Activated CD8-positive, alpha-beta memory T cell treated with anti-CD3 and anti-CD28 coated beads, Interleukin-2, amount 50 U/mL, for 1 hour (primary cell): ENCODE measurements around the gene DCUN1D3.

Source experiments
- DNase-seq: peaks from one replicate; pipeline ENCODE4 v3.0.0-alpha.2; 2020; ENCODE audit errors: extremely low read depth

Gene DCUN1D3

DNA sequence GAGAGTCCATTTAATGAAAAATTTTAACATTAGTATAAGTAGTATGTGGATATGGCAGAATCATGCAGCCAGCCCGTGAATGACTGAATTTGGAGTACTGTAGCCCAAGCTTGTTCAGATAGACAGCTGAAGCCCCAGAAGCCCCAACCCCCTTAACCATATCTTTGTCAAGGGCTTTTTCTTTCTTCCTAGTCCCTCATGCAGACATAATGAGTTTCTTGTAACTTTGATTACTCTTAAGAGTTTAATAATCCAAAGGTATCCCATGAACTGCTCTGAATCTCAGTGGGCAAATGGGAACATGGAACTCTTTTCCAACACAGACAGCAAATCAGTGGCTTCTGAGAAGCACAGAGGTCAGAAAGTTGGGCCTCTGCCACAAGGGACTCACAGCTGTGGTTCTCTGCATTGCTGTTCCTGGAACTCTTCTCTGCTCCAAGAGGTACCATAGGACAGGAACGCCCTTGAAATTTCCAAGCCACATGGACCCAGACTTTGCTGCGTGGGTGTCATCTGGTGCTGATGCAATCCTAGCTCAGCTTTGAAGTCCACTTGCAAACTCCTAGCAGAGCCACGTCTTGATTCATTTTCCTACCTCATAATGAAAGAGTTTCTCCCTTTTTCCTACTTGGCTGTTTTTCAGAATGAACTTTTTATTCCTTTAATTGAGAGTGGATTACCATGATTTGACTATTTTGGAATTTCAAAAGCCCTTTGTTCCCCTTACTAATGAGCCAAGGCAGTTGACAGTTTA is 18.5 kb upstream of the DCUN1D3 start:
- no peak for DNase-seq

DNA sequence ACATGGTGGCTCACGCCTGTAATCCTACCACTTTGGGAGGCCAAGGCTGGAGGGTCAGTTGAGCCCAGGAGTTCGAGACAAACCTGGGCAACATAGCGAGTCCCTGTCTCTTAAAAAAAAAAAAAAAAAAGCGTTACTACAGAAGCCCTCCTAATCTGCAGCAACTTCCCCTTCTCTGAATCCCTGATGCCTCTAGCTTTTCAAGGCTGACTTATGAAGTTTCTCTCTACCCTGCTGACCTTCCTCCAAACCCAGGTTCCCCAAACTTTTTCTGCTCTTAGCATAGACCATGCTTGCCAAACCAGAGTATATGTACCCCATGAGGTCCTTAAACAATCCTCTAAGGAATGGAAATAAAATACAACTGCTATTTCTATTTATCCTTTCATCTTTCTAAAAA is 16.8 kb upstream of the DCUN1D3 start:
- no peak for DNase-seq

DNA sequence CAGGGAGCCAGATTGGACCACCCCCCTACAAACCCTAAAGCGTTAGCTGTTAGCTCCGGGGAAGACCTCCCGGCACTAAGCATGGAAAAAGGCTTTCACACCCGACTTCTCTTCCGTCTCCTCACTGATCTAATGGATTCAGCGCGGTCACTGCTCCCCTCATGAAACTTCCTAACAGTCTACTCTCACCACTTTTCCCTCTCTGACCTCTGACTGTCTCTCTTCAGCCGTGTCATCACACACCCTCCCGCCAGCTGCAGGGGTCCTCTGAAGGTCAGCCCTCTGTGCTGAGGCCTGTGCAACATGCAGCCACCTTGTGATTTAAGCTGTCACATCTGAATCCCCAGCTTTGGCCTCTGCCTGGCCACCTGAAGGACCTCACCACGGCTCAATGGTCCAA is 16.1 kb upstream of the DCUN1D3 start:
- no peak for DNase-seq

DNA sequence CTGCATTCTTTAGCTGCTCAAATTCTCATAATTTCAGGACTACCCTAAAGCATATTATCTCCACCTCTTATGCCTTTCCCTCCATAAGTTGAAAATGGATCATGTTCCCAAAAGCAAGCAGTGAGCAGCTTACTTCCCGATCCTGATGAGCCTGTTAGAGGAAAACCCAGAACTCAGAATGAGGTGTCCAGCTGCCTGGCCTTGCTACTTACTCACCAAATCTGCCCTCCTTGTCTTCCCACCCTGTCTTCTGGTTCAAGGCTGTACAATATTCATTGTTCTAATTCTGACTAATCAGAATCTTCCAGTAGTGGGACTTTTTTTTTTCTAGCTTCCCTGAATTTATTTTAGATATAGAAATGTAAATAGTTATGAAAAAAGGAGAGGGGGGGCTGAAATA is 11.2 kb upstream of the DCUN1D3 start:
- no peak for DNase-seq

DNA sequence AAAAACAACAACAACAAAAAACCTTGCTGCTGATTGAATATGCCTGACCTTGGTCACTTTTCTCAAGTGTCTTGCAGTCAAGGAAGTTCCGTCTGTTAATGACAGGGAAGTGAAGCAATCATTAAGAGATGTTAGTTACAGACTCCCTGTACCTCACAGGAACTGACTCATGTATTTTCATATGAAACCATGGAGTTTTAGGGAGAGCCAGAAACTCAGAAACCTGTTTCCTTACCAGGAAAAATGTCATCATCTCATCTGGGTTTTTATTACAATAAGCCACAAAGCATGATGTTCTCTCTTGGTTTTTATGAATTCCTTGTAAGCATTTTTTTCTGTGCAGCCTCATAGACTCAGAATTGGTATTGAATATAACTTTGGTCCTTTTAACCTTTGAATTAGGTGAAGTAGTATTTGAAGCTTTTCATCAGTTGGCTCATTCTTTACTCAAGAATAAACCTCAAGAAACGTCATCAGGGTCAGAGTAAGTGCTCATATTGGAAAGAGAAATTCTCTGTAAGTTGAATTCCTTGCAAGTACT is 10.7 kb upstream of the DCUN1D3 start:
- DNase-seq = no peak

DNA sequence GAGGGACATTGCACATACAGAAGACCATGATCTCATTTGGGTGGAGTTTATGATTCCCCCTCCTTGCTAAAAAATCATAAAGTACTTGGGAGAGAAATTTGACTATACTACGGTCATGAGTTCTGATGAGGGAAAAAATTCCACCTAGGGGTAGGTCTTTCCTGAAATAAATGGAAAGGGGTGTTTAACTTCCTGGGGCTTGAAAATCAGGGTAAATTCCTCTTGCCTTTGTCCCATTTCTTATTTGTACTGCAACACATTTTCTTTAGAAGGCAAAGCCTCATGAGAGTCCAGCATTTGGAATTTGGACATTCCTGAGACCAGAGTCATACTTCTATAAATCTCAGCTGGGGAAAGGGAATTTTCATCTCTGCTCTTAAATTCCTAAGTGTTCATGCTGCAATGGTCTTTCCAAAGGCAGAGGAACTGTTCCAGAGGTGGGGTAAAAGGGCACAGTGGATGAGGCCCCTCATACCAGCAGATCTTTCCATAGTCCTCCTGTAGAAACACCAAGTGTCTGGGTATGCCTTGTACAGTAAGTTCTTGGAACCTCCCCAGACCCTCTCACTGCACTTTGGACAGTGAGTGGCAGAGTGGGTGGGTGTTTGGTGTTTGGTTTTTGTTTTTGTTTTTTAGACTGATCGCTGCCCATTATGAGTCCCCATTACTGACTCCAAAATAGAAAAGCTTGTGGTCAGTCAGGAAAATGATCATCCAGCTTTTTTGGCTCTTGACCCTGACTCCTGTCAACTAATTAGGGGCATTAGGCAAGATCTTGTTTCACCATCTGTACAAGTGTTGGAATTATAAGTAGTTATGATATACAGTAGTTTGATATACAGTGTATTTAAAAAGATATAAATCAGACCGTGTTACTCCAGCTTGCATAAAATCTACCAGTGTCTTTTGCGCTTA is 6.4 kb upstream of the DCUN1D3 start:
- DNase-seq = no peak

DNA sequence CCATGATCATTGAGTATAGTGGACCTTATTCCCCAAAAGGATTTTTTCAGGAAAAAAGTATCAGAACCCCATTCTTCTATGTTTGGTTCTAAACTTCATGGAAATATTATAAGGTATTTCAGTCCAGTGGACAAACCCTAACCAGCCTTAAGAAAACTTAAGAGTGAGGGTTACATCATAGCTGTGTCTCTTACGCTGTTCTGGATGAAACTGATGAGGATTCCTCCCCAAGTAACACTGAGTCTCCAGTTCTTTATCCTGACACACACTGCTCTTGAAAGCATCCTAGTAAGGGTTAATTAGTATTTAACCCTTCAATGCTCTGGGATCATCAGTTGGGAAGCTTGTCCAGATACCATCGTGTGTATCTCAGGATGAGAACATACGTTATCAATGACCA is 5.4 kb upstream of the DCUN1D3 start:
- no peak for DNase-seq

DNA sequence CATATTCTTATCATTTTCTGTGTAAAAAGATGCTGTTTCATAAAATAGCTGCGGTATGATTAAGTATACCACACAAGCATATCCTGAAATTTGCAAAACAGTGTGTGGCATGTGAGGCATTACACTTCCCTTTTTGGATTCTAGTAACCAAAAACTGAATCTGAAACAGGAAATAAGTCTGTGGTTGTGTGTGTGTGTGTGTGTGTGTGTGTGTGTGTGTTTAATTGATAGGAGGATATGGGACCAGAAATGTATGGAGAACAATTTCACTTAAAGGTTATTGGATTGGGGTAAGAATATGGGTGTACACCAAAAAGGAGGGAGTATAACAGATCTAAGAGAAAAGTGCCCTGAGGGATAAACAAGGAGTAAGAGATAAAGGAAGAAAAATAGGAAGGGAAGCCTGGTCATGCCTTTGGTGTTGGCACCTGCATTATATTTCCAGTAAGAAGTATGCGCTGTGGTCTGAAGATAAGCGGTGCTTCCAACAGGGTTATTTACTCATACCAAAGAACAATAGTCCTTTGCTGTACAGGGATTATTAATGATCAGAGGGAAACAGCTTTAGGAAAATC is 4.4 kb upstream of the DCUN1D3 start:
- DNase-seq = no peak

DNA sequence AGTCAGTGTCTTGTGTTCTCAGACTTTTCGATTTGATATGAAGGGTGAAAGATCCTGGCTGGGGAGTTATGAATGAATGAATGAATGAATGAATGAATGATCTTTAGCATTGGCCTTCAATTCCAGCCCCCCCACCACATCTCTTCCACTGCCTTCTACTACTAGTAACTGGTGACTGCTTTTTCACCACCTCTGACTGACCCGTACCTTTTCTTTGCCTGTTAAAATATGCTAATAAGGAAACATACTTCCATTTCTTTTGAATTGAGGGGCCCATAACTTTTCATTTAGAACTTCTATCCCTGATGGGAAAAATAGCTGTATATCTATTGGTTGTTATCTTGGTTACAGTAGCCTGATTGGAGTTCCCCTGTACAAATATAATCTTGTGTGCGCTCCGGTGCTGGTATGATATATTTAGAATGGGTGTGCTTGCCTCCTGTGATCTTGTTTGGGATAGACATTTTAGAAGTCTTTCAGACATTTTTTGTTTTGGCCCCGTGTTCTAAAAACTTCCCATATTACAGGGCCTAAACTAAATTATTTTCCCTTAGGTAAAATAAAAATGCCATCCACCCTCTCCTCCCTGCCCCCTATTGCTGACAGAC is 3.8 kb upstream of the DCUN1D3 start:
- DNase-seq = no peak

DNA sequence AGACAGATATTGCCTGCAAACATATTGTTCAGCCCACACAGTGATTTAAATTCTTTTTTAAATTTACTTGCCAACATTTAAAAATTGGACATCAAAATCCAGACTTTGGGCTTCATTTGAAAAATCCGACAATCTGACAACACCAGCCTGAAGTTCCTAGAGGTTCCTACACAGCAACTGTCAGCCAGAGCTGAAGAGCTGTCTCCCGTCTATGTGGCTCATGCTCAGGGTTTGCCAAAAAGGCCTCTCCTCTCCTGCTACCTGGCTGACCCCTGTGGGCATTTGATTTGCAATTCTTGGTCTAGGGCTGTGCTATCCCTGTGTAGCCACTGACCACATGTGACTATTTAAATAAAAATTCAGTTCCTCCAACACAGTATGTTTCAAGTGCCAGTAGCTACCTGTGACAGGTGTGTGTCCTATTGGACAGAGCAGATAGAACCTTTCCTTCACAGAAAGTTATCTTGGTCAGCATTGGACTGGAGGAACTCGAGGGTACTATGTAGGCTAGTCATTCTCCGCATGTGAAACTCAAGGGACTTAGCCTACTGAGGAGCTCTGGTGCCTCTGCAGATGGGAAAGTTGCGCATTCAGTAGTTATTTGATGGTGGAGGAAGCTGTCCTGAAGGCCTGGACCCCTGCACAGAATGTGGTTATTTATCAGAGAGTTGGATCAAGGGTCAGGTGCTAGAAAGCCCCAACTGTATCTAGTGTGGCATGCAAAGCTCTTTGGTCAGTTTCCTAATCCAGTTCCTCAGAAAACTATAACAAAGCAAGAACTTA is 3.1 kb upstream of the DCUN1D3 start:
- DNase-seq = no peak

DNA sequence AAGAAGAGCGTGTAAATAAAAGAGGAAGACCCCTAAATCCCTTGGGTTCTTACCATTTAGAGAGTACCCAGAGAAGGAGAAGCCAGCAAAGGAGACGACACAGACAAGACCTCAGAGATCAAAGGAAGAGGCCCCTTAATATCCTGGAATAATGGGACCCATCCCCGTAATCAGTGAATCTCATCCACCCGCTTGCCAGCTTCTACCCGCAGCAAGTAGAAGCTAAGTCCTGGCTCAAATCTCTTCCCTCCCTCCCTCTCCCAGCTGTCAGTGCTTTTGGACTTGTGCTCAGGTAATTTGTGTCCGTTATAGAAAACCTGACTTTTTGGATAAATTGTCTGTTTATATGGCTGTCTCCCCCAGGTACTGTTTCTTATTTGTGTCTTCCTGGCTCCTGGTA is 2.3 kb upstream of the DCUN1D3 start:
- DNase-seq = no peak

DNA sequence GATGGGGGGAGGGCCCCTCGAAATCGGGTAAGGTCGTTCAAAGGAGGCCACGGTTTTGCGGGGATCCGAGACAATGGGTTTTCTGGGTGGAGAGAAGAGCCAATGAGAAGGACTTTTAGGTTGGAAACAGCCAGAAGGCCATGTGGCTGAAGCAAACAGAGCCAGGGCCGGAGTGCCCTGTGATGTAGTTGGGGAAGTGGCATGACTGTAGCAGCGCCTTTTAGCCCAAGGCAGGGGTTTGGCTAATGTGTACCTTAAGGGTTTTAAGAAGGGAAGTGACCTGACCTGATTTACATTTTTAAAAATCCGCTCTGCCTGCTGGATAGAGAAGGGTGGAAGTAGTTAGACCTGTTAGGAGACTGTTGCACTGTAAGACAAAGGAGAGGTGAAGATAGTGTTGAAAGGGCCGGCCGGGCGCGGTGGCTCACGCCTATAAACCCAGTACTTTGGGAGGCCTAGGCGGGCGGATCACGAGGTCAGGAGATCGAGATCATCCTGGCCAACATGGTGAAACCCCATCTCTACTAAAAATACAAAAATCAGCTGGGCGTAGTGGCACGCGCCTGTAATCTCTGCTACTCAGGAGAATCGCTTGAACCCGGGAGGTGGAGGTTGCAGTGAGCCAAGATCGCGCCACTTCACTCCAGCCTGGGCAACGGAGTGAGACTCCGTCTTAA is 1.4 kb upstream of the DCUN1D3 start:
- DNase-seq = no peak

DNA sequence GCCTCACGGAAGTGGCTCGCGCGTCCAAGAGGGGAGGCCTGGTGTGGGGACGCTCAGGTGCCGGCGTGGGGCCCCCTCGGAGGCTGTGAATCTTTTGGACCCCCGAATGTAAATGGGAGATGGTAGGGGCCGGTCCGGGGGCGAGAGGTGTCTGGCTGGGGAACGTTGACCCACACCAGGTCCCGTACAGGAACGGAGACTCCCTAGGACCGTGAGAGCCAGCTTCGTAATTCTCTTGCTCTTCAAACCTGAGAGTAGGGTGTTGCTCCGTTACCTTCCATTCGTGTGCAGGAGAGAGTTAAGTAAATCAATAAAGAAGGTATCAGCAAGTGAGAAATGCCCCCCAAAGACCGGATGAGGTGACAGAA is 894 bp upstream of the DCUN1D3 start:
- no peak for DNase-seq

DNA sequence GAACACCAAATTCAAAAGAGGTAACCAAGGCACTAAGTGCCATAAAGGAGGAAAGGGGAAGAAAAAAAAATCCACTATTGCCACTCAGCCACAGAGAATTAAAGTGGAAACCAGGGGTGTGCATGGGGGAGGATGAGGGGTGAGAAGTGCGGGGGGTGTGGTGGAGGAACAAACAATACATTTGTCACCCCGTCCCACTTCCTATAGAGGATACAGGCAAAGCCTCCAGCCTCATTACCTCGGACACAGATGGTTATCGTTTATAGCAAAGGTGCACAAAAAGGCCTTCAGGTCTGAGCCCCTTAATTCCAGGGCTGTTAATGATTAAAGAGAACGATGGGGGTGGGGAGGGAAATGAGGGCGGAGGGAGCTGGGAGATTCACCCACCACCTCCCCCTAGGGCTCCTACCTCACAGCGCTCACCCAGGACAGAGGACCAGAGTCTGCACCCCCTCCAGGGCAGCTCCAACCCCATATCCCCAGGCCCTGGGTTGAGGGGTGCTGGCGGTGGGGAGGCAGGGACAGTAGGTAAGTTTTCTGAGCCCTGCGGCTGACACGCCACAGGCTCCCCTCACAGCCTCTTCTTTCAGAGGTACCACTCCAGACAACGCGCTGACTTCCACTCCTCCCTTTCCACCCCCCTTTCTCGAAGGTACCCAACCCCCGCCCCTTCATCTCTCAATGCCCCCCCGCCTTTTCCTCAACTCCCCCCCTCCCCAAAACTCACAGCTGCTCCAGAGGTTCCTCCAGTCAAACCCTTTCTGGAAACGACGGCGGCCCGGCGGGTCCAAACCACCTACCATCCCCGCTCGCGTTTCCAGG is 470 bp downstream of the DCUN1D3 start:
- DNase-seq = no peak

DNA sequence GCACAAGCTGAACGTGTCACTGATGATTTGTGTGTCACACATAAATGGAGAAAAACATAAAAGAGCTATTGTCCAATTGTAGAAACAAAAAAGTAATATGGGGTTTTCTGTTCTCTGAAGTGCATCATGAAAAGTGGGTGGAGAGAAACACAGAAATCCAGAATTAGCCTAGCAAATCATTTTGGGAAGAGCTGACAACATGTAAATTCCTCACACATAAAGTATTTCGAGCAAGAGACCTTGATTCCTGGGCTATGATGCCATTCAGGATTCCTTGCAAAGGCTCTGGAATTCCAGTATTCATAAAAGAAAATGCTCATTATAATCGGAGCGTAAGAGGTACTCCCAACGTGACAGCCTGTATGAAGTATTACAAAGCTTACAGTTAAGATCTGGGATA is 1.1 kb downstream of the DCUN1D3 start:
- no peak for DNase-seq

DNA sequence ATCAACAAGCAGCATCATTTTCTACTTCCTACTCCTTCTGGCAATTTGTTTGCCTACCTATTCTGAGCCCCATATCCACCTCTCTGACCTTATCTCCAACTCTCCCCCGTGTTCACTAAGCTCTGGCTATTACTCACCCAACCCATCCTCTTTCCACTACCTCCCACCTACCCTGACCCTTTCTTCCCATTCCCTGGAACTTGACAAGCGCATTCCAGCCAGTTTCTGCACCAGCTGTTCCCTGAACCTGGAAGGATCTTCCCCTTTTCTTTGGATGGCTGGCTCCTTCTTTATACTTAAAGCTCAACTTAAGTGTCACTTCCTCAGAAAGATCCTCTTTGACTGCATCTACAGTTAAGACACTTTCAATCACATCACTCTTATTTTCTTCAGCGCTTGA is 2.2 kb downstream of the DCUN1D3 start:
- DNase-seq = no peak

DNA sequence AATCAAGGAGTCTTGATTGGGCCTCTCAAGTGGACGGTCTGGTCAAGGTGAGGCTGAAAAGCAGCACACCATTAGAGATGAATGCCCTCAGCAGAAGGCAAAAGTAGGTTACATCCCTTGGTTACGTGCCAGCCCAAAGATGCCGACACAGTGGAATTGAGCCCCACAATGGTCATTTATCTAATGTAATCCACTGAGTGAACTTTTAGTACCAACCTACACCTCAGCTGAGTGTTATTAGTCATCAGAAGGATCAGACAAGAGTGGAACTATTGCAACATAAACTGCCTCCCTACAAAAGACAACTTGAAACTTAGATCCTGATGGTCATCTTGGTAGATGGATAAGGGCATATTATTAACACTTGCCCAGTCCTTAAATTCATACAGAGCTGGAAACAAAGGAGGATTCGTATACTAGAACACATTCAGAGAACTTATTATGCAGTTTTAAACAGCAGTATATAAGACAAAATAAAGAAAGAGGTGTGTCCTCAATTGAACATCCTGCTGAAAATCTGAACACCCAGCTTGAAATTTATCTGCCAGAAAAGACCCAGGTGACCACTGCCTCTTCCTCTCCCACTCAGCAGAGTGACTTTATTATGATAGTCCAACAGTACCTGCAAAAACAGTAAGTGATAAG is 2.8 kb downstream of the DCUN1D3 start:
- no peak for DNase-seq

DNA sequence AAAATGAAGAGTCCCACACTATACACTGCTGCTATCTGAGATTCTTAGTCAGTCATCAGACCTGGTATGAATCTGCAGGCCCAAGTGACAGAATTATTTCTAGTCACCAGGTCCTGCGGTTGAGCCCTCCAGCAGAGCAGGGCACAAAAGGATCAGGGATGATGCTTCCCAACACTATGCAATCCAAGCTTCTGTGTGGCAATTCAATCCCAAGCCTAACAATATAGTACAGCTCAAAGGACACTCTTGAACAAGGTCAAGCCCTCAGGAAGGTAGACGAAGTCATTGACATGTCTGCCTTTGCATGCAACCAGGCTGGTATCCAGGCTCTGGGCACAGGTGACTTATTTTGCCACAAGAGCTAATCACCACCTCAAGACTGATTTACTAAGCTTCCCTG is 5.8 kb downstream of the DCUN1D3 start:
- DNase-seq = no peak

DNA sequence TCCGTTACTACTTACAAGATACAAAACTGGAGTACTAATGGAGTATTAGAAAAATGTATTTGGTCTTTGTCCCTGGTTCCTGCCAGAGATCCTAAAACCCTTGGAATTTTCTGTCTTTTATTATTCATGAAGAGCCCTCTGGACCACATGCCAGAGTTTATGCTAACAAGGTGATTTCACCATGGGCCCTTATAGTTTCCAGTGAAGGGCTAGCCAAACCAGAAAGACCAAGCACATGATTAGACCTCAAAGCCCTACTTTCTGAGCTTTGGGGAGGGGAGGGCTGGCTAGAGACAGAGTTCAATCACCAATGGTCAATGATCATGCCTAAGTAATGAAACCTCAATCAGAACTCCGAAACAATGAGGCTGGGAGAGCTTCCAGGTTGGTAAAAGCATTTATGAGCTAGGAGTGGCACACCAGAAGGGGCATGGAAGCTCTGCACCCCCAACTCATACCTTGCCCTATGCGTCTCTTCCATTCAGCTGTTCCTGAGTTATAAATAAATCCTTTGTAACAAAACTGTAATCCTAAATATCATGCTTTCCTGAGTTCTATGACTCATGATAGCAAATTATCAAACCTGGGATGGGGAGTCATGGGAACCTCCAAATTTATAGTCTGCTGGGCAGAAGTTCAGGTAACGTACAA is 10.4 kb downstream of the DCUN1D3 start:
- no peak for DNase-seq
